ENCODE results near the gene NMRK2.

Gene NMRK2

GRCh38 chr19:3981736-3982681 is 49.1 kb downstream of the NMRK2 start:
- no peak for DNase-seq (ENCODE audit: low read depth in 2 of 2)

- DNase-seq (ENCODE audit: low read depth in 2 of 2), result no peak
These were observed 50.1 kb downstream of the NMRK2 start for GRCh38 chr19:3982701-3983541.

- DNase-seq (ENCODE audit: low read depth in 2 of 2), result no peak
These were observed 50.7 kb downstream of the NMRK2 start for GRCh38 chr19:3983542-3983914.

GRCh38 chr19:3983936-3984583 is 51.2 kb downstream of the NMRK2 start:
- DNase-seq (ENCODE audit: low read depth in 2 of 2), result no peak

- DNase-seq (ENCODE audit: low read depth in 2 of 2), result no peak
These were observed 51.7 kb downstream of the NMRK2 start for GRCh38 chr19:3984584-3984907.

GRCh38 chr19:3984908-3985642 is 52.2 kb downstream of the NMRK2 start, which contains the start of gene EEF2:
TSS of gene EEF2 (minus strand) at chr19:3985463. CDS start at chr19:3985380, 83 bp downstream.
- peak; percentile 79 for DNase-seq (ENCODE audit: low read depth in 2 of 2)

GRCh38 chr19:3985643-3986259 is 52.9 kb downstream of the NMRK2 start:
- DNase-seq (ENCODE audit: low read depth in 2 of 2), result no peak

GRCh38 chr19:3986260-3987041 is 53.6 kb downstream of the NMRK2 start:
- no peak for DNase-seq (ENCODE audit: low read depth in 2 of 2)

GRCh38 chr19:3987619-3988371 is 54.9 kb downstream of the NMRK2 start:
- DNase-seq (ENCODE audit: low read depth in 2 of 2), result peak; percentile 72 to 75

GRCh38 chr19:3990815-3991117 is 57.9 kb downstream of the NMRK2 start:
- no peak for DNase-seq (ENCODE audit: low read depth in 2 of 2)

Measured in stimulated activated CD8-positive, alpha-beta memory T cell treated with anti-CD3 and anti-CD28 coated beads, Interleukin-15, amount 100 ng/mL, for 4 hours (primary cell).